C4-2B (cell line): ENCODE results near the gene APLP1.

Source experiments
- H3K27ac ChIP-seq: fragments of 450-650 bp; 2 replicates; pipeline ENCODE4 v1.5.1; 2017
- CTCF ChIP-seq: fragments of 450-650 bp; conservative IDR thresholded peaks from 2 replicates; pipeline ENCODE4 v1.5.1; 2017; ENCODE audit warnings: mild to moderate bottlenecking
- ZFX ChIP-seq: fragments of 450-650 bp; IDR thresholded peaks from 2 replicates; pipeline ENCODE4 v1.6.1; 2017

APLP1 gene

DNA sequence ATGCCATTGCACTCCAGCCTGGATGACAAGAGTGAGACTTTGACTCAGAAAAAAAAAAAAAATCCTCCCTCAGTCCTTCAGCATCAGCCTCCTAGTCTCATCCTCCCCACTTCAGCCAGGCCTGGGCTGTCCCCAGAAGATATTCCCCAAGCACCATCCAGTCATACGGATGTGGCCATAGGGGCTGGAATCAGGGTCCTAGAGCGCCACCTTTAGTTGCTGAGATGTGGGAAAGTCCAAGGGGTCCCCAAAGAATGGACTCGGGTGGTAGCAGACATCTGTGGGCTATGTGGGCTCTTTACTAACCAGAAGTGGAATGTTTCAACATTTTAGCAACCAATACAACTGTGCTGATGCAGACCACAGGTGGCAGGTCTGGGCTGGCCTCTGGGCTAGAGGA lies 42.8 kb downstream of the APLP1 start:
- TF ChIP-seq CTCF, result no peak
- TF ChIP-seq ZFX, result no peak
- no peak overlapping the region for H3K27ac ChIP-seq

- TF ChIP-seq ZFX (no peak), CTCF (no peak)
- no peak overlapping the region for H3K27ac ChIP-seq
These were observed 43.4 kb downstream of the APLP1 start for GRCh38 chr19:35911790-35912189.

DNA sequence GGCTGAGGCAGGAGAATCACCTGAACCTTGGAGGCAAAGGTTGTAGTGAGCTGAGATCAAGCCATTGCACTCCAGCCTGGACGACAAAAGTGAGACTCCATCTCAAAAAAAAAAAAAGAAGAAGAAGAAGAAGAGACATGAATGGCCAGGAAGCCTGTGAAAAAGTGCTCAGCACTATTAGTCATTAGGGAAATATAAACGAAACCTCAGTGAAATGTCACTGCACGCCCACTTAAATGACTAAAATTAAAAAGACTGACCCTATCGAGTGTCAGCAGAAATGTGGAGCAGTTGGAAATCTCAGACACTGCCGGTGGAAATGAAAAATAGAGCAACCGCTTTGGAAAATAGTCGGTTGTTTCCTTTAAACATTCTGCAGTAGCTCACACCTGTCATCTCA lies 45.2 kb downstream of the APLP1 start:
- TF ChIP-seq CTCF, result no peak
- TF ChIP-seq ZFX, result no peak

GRCh38 chr19:35915443-35915842 lies 47.1 kb downstream of the APLP1 start:
- TF ChIP-seq CTCF (no peak), ZFX (no peak)
- no peak overlapping the region for H3K27ac ChIP-seq

More for the DNA sequence above, 45.2 kb downstream of the APLP1 start:
- no peak overlapping the region for H3K27ac ChIP-seq

GRCh38 chr19:35919306-35919705 lies 50.9 kb downstream of the APLP1 start:
- H3K27ac ChIP-seq, result no peak overlapping the region
- TF ChIP-seq ZFX, result no peak
- TF ChIP-seq CTCF, result no peak

DNA sequence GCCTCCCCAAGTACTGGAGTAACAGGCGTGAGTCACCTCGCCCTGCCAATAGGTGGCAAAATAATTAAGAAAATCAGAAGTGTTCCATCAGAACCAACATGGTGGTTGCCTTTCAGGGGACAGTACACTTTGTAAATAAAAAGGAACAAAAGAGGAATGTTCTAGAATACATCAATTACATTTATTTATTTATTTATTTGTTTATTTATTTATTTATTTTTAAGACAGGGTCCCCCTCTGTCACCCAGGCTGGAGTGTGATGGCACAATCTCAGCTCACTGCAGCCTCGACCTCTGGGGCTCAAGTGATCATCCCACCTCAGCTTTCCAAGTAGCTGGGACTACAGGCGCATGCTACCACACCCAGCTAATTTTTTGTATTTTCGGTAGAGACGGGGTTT lies 52.6 kb downstream of the APLP1 start:
- TF ChIP-seq ZFX (no peak), CTCF (no peak)
- no peak overlapping the region for H3K27ac ChIP-seq

DNA sequence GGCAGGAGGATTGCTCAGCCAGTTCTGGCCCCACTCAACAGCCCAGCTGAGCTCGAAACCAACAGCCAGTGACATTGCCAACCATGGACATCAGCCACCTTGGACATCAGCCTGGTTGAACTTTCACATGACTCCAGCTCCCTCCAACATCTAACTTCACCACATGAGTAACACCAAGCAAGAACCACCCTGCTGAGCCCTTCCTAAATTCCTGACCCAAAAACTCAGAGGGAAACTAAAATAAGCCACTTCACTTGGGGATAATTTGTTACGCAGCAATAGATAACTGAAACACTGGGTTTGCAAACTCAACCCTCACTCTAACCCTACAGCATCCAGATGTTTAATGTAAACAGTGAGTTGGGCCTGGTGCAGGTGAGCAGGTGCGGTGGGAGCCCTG lies 57.1 kb downstream of the APLP1 start:
- no peak overlapping the region for H3K27ac ChIP-seq
- TF ChIP-seq CTCF (no peak), ZFX (no peak)
